Upper lobe of left lung (tissue), 4 donors: Measurements from ENCODE around the gene GATM.

ENCODE experiments used
- EP300 ChIP-seq, 4 donors: sonication (generic); formaldehyde crosslinking; IDR thresholded peaks; one replicate each; pipeline ENCODE4 v1.5.1; 2017; ENCODE audit warnings: antibody characterized with exemption in 4 of 4, control low read depth in 2 of 4
- POLR2A ChIP-seq, 4 donors: fragments of 450-650 bp; IDR thresholded peaks; one replicate each; pipeline ENCODE4 v1.5.1; 2016 to 2017; ENCODE audit warnings: antibody characterized with exemption in 4 of 4, mild to moderate bottlenecking in 2 of 4
- POLR2AphosphoS5 ChIP-seq, 2 donors: sonication (generic); formaldehyde crosslinking; IDR thresholded peaks; one replicate each; pipeline ENCODE4 v1.5.1; 2017; ENCODE audit warnings: antibody characterized with exemption in 2 of 2
- TF ChIP-seq, protein P1 (sequence below), 6 experiments: fragments of 450-650 bp in 4 of 6; fragments of 200-600 bp in 2 of 6; sonication (generic) in 2 of 6; IDR thresholded peaks; one replicate each; pipeline ENCODE4 v1.5.1; 2016 to 2019; ENCODE audit warnings: antibody characterized with exemption in 6 of 6

DNA sequence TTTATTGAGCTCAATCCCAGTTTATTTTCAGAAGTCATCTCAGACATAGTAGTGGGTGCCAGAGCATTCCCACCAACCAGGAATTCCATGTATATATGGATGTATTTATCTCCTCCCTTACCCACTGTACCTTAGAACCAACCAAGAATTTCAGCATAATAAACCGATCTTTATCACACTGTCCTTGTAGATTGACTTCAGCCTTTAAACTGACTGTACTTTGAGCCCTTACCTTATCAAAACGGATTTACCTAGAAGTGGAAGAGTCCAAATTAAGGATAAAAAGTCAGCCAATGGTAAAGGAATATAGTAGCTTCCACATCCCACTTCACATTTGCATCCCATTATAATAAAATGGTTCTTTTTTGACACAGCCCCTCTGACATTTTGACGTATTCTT is 37.9 kb downstream of the GATM start:
- TF ChIP-seq, protein P1, sequence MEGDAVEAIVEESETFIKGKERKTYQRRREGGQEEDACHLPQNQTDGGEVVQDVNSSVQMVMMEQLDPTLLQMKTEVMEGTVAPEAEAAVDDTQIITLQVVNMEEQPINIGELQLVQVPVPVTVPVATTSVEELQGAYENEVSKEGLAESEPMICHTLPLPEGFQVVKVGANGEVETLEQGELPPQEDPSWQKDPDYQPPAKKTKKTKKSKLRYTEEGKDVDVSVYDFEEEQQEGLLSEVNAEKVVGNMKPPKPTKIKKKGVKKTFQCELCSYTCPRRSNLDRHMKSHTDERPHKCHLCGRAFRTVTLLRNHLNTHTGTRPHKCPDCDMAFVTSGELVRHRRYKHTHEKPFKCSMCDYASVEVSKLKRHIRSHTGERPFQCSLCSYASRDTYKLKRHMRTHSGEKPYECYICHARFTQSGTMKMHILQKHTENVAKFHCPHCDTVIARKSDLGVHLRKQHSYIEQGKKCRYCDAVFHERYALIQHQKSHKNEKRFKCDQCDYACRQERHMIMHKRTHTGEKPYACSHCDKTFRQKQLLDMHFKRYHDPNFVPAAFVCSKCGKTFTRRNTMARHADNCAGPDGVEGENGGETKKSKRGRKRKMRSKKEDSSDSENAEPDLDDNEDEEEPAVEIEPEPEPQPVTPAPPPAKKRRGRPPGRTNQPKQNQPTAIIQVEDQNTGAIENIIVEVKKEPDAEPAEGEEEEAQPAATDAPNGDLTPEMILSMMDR (IDR thresholded peaks at IDR 0.05), result no peak
- no peak for TF ChIP-seq POLR2AphosphoS5 (IDR thresholded peaks at IDR 0.05)
- no peak for TF ChIP-seq POLR2A (IDR thresholded peaks at IDR 0.05)
- no peak for TF ChIP-seq EP300 (IDR thresholded peaks at IDR 0.05)
